GM21619 (cell line): Measurements from ENCODE around the gene HIVEP3.

ENCODE experiments used
- ATAC-seq: cut with Tn5 transposase; IDR thresholded peaks from one replicate; pipeline ENCODE4 v1.9.1; 2021; ENCODE audit not compliant: unreplicated experiment

The HIVEP3 gene

DNA sequence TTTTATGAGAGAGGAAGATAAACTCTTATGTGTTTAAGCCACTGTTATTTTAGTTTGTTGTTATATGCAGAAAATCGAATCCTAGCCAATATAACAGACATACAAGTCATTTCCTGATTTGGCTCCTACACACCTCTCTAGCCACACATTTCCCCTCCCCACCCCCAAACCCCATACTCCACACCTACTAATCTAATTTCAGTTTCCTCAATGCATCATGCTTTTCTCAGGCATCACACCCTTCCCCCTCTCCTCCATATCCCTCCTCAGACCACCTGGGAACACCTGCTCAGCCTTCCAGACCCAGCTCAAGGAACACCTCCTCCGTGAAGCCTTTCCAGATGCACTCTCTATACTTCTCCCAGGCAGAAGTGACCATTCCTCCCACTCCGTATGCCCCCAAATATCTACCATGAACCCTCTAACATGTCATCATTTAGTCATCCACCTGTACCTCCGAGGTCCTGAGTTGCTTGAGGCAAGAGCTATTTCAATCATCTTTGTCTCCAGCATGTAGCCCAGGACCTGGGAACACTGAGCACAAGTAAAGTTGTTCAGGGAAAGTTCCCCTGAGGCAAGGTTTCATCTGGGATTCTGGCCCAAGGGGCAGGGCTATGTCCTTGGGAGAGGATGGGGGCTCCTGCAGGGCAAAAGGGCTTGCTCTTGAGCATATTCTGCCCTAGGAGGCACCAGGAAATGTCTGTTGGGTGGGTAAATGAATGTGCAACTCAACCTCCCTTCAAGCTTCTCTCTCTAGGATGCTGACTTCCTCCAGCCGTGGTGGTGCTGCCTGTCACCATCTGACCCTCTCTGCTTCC is 126.8 kb downstream of the HIVEP3 start:
- ATAC-seq = no peak

DNA sequence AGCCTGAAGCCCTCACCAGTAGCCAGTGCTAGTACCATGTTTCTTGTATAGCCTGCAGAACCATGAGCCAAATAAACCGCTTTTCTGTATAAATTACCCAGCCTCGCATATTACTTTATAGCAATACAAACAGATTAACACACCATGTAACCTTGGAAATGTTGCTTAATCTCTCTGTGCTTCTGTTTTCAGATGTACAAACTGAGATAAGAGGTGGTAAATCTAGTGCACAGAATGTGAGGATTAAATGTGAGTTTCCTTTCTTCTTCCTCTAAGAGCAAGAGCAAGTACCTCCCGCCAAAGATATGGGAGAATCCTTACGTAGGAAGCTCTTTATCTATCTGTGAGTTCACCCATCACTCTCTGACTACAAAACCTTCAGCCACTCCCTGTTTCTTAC is 128.4 kb downstream of the HIVEP3 start:
- no peak for ATAC-seq

DNA sequence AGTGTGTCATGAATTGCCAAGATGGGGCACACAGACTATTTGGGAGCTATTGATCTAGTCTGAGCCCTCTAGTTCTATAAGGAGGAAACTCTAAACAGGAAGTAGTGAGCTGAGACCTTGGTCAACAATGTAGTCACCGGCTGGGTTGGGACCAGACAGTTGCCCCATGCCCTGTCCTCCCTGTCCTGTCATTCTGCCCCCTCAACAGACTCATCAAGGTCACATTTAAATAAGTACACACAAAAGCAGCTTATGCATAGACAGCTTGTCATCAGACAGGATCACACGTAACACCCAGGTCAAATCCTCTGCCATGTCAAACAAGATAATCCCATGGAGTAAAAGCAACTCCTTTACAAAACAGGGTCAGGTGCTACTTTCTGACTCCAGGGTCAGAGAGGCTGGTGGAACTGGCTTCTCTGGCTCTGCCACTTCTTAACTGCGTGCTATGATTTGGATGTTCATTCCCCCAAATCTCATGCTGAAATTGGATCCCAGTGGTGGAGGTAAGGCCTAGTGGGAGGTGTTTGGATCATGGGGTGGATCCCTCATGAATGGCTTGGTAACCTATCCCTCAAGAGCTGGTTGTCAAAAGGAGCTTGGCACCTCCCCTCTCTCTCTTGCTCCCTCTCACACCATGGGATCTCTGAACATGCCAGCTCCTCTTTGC is 128.9 kb downstream of the HIVEP3 start:
- no peak for ATAC-seq

DNA sequence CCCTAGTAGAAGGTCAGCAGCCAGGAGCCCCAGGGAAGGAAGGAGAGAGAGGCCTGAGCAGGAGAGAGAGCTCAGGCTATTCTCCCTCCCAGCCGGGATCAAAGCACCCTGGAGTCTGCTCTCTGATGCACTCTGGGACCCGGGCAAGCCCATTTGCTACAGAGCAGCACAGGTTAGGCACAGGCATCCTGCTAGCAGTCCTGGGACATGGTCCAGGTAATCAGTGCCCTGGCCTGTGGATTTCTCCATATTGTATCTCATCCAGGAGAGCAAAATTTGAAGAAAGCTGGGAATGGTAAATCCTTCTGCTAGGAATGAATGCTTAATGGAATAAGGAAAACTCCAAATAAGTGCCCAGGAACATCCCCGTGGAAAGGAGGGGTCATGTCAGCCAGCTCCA is 130.3 kb downstream of the HIVEP3 start:
- ATAC-seq = no peak

DNA sequence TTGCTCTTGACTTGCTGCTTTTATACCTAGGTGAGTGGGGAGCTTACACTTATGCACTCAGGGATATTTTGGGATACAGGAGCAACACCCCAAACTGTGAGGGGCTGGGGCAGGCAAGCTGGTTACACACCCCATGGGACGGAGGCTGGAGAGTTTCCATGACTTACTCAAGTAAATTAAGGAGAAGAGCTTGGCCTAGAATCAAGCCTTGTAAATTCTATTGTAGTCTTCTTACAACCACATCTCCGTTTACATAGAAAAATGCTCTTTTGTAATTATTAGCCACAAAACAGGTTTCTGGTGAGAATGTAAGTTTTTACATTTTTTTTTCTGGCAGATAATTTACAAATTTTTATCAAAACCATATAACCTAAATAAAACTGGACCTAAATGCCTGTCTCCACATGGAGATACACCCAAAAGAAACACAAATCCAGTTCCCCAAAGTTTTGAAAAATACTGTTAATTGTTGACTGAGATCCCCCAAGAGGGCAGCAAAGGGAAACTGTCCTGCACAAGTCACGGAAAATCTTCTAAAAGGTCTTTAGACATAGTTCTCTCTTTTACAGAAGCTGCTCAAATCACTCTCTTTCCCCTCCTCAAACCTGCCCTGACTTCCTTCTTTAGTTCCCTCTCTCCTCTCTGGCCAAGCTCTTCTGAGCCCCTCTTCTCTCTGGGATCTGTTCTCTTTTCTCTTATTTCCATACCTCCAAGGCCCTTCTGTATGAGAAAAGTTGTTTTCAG is 134.0 kb downstream of the HIVEP3 start:
- ATAC-seq = no peak

DNA sequence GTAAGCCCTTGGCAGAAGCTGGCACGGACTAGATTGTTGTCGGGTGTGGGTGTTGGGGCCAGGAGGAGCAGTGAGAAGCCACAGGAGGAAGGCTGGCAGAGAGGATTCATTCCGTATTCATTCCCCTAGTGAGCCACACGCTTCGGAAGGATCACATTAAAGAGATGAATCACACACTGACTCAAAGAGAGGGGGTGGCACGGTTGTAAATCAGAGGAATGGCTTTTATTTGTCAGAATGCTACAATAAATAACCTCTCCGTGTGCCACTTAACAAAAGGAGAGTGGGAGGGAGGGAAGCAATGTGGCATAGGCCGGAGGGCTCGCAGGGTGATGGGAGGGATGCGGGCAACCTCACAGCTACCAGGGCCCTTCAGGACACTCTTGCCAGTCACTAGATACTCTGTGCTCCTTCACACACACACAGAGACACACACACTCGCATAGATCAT is 135.5 kb downstream of the HIVEP3 start:
- no peak for ATAC-seq

DNA sequence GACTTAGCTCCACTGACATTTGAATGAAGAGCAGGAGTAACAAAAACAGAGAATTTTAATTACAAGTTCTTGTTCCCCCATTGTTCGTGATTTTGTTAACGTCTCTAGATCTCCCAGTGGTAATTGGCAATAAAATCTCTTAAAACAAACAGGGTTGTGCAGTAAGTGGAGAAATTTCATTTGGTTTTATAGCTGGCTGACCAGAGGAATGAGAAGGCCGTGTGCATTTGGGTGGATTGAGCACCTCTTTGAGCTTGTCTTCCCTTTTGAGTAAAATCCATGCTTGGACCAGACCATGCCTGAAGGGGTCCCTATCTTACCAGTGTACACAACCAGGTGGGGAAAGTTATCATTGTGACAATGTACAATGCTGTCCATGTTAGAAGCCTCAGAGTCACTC is 137.8 kb downstream of the HIVEP3 start:
- ATAC-seq = no peak

DNA sequence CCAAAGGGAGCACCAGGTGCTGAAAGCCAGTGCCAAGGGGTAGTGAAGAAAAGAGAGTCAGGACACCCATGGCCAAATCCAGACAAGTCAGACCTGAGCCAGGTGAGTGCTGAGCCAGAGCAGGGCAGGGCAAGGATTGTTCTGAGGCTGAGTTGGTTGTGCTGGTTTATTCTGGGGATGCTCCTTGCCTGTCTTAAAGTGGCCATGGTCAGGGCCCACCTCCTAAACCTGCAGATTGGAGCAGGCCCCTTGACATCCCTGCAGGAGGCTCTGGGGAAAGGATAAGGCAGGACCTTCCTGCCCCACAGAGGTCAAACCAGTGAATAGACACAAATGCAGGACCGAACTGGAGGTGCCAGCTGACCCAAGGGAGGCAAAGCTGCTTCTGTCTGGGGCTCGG is 138.4 kb downstream of the HIVEP3 start:
- ATAC-seq = no peak

DNA sequence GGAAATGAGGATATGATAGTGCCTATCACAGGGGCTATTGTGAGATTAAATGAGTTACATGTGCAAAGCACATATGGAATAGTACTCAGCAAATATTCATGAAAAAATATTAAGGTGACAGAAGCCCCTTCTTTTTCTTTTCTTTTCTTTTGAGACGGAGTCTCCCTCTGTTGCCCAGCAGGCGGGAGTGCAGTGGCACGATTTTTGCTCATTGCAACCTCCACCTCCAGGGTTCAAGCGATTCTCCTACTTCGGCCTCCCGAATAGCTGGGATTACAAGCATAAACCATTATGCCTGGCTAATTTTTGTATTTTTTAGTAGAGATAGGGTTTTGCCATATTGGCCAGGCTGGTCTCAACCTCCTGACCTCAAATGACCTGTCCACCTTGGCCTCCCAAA is 139.4 kb downstream of the HIVEP3 start:
- ATAC-seq = no peak

DNA sequence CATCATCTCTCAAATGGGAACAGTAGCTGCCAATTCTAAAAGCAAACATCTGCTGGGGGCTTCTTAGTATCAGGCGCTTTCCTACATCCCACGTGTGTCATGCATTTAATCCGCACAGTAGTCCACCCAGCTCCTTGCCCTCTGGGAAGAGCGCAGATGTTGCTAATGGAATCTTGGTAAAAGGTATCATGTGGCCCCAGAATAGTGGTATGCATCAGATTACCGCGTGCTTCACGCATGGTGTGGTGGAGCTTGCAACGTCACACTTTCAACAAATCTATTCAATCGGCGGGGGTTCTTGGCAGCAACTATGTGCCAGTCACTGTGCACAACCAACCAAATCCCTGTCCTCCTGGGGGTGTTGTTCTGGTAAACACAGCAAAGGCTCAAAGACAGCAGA is 141.0 kb downstream of the HIVEP3 start:
- ATAC-seq = no peak

DNA sequence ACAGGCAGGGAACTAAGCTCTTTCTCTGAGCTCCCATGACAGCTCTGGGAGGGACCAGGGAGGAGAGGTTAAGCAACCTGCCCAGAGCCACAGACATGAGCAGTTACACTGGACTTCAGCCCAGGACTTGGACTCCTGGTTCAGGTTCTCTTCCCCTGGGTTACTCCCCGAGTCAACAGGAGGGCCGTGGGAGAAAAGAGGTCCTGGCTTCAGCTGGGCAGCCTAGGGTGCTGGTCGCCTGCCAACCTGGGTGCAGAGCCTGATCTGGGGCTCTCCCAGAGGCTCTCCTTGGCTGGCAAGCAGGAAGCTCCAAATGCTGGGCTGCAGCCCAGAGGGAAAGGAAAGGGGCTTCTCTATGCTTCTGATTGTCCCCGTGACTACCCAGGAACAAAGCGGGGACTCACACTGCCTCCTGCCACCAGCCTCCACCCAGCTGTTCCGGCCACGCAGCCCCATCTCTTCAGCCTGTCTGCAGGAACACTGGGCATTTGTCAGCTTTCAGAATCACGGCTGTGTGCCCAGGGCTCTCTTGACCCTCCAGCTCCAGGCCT is 141.8 kb downstream of the HIVEP3 start:
- ATAC-seq = no peak

DNA sequence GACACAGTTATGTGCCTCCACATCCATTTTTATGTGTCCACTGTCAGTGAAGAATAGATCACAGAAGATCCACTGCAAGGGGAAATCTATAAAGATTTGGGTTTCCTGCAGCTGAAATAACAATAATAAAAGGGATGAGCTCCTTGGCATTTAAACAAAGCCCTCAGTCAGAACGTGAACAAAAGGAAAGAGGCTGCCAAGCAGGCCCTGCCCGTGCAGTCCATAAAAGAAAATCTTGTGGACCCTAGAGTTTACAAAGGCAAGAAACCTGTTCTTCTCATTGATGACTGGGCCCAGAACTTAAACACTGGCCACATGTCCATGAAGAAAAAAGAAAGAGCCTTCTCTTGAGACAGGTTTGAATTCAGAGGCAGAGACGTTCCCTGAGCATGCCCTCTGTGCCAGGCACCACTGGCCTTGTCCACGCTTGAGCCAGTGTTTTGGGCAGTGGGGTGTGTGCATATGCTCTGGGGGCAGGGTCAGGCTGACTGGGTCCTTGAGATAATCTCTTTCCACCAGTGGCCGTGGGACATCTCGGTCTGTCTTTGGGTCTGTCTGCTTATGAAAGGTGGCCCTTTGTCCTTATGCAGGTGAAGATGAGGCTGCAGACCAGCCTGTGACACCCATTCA is 142.7 kb downstream of the HIVEP3 start:
- ATAC-seq = no peak

DNA sequence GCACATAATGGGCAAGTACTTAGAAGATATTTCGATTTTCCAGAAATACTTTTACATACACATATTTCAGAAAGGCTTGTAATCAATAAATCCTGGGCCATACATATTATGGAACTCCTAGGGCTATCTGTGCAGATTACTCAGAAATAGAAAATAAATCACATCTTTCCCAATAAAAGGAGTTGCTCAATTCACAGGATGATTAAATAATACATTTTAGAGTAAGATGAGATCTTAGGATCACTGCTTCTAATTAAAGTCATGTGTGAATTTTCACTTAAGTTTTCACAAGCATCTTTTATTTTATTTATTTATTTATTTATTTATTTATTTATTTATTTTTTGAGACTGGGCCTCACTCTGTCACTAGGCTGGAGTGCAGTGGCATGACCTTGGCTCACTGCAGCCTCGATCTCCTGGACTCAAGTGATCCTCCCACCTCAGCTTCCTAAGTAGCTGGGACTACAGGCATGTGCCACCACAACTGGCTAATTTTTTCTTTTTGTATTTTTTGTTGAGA is 144.2 kb downstream of the HIVEP3 start:
- no peak for ATAC-seq

DNA sequence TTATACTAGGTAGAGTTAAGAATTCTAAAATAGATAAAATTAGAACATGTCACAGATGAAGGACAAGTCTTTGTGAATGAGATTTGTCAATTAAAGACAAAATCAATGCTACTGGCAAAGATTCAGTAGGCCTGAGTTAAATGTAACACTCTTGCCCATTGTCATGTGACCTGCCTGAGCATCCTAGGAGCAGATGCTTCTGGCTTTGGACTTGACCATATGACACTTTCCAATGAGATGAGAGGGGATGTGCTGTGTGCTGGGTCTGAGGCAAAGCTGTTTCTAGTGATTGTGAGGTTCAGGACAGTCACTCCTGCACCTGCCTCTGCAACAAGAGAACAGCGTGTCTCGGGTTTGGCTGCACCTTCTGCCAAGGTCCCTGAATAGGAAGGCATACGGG is 144.9 kb downstream of the HIVEP3 start:
- ATAC-seq = no peak

DNA sequence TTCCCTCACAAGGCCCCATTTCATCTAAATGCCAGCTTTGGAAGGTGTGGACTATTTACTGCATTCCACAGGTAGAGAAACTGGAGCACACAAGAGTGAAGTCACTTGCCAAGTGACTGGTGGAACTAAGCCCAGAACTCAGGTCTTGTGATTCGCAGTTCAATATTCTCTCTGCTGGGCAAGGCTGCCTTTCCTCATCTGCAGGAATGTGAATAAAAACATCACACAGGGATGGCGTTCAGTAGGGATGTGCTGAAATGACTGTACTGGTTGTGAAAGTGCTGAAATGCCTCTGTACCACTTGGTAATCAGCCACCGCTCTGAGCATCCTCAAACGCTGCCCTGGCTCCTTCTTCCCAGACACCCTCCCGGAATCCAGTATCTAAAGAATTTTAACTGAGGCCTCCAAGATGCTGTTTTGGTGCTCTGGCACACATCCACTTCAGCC is 145.6 kb downstream of the HIVEP3 start:
- no peak for ATAC-seq

DNA sequence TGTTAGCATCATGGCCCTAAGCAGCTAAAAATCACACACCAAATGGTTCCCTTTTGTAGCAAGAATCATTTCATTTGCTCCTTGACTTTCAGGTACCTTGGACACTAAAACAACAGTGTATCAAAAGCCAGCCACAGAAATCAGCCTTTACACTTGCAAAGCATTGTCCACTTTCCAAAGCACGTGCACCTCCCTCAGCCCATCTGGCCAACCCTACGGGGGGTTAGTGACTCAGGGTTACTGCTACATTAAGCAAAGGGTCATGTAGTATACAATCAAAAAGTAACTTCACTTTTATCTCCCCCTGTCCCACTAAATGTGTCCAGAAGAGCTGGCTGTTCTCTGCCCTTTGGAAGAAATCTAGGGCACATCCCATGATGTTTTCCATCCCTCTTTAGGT is 149.7 kb downstream of the HIVEP3 start:
- no peak for ATAC-seq

DNA sequence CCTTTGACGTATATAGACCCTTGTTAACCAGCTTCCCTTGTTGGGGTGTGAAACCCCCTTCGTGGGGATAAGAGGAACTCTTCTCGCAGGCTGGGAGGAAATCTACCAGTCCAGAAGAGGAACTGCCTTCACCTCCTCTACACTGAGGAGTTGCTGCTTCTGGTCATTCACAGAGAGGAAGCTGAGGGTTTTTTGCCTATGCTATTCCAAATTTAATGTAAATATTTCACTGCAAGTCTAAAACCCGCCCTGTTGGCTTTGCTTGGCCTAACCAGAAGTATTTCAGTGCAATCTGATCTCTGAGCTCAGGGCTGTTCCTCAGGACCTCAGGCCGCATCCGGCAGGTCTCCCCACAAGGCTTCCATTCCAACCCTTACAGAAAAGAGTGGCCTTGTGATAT is 150.1 kb downstream of the HIVEP3 start:
- ATAC-seq = no peak

DNA sequence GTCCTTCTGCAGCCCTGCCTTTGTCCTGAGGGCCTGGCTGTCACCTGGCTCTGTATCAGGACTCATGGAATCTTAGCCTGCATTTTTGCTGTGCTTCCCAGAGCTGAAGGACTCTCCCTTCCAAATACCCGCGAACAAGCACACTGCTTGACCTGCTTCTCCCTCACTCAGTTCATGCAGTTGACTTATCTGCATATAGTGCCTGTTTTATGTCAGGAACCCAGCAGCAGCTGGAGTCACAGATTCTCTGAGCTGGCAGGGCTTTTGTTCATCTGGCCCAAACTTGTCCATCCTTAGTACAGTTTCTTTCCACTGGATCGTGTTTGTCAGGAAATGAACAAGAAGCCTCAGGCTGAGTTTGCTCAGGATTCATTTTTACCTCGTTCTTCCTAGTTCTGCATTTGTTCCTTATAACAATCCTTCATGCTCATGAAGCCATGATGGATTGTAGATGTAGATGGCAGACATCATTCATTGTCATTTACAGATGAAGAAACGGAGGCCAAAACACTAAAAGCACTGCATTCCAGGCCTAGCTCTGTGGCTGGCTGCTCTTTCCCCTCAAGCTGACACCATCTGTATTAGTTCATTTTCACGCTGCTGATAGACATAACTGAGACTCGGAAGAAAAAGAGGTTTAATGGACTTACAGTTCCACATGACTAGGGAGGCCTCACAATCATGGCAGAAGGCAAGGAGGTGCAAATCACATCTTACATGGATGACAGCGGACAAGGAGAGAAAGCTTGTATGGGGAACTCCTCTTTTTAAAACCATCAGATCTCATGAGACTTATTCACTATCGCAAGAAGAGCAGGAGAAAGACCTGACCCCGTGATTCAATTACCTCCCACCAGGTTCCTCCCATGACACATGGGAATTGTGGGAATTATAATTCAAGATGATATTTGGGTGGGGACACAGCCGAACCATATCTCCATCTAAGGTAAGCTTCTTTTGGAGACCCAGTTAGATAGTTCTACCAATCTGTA is 150.9 kb downstream of the HIVEP3 start:
- no peak for ATAC-seq

DNA sequence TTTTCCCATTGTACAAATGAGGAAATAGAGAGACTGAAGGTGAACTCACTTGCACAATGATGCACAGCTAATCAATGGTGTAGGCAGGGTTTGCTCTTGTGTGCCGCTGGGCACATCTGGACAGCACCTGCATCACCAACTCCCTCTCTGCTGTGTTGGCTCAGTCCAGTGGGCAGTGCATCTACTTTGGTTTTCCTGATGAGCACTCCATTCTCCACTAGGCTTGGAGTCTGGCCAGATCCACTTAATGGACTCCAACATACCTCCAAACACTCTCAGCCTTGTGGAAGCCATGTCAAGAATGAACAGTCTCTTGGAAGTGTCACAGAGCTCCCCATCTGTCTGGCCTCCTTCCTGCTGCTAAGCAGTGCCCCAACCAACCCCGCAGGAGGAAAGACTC is 152.2 kb downstream of the HIVEP3 start:
- no peak for ATAC-seq

DNA sequence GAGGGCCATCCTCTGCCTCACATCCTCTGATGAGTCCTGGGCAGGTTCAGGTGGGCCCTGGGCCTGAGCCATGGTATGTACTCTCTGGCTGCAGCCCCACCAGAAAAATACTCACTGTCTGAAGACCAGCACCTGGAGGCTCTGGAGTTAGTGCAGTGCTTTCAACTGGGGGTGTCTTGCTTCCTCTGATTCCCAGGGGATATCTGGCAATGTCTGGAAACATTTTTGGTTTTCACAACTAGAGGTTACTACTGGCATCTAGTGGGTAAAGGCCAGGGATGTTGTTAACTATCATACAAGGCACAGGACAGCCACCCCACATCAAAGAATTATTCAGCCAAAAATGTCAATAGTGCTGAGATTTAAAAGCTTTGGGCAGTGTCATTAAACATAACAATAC is 152.7 kb downstream of the HIVEP3 start:
- ATAC-seq = no peak
